T-helper 2 cell treated with Interferon-gamma antibody and Interleukin-4, amounts not matched to agents 5 μg/mL and 100 μg/mL, for 36 hours (primary cell): Measurements from ENCODE around the gene CA5A.

ENCODE experiments used
- DNase-seq: peaks from one replicate; pipeline ENCODE4 v3.0.0; 2021; ENCODE audit warnings: low spot score
- H3K27ac Mint-ChIP-seq: one replicate; pipeline ENCODE4 v1.8.0; 2021; ENCODE audit warnings: mild to moderate bottlenecking, mixed read lengths
- H3K27me3 Mint-ChIP-seq: one replicate; pipeline ENCODE4 v1.8.0; 2021; ENCODE audit warnings: low read depth, mixed read lengths
- H3K36me3 Mint-ChIP-seq: one replicate; pipeline ENCODE4 v1.8.0; 2021; ENCODE audit warnings: low read depth, mixed read lengths
- H3K4me1 Mint-ChIP-seq: one replicate; pipeline ENCODE4 v1.8.0; 2021; ENCODE audit warnings: low read depth, mixed read lengths
- H3K4me3 Mint-ChIP-seq: one replicate; pipeline ENCODE4 v1.8.0; 2022; ENCODE audit warnings: mild to moderate bottlenecking, moderate library complexity, mixed read lengths
- H3K9me3 Mint-ChIP-seq: one replicate; pipeline ENCODE4 v1.8.0; 2021; ENCODE audit warnings: mixed read lengths

Gene CA5A

DNA sequence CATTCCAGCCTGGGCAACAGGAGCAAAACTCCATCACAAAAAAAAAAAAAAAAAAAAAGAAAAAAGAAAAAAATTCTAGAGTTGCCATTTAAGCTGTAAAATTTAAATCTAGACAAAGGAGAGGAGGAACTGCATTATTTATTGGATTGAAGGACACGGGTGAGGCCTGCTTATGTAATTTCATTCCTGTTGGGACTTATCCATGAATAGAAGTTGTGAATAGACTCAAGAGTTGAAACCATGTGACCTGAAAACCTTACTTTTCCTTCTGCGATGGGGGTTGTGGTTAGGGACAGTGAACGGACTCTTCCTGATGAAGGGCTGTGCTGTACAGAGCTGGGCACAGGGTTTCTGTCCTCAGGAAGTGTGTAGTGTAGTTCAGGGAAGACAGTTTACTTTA is 37.4 kb upstream of the CA5A start:
- Mint-ChIP-seq H3K9me3 (peaks cover 34% of the 10 kb centered on the region), H3K27ac (no peak overlapping the region), H3K36me3 (peaks cover 57% of the 10 kb centered on the region), H3K4me3 (no peak overlapping the region), H3K4me1 (peaks cover 13% of the 10 kb centered on the region), H3K27me3 (no peaks in the 10 kb centered on the region)
- DNase-seq = no peak

DNA sequence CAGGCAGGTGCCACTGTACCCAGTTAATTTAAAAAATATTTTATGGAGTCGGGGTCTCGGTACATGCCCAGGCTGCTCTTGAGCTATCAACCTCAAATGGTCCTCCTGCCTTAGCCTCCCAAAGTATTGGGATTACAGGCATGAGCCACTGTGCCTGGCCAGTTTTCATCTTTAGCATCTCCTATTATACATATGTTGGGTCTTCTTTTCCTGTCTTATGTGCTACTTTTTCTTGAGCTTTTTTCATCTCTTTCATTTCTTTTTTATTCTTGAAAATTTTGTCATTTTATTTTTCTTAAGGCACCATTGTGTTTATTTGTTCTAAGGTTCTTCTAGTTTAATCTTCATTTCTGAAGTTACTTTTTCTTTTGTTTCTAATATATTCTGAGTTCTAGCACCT is 35.6 kb upstream of the CA5A start:
- no peak overlapping the region for H3K4me3 Mint-ChIP-seq
- peaks cover 34% of the 10 kb centered on the region for H3K9me3 Mint-ChIP-seq
- no peak overlapping the region for H3K27ac Mint-ChIP-seq
- no peak for DNase-seq
- peaks cover 57% of the 10 kb centered on the region for H3K36me3 Mint-ChIP-seq
- peaks cover 10% of the 10 kb centered on the region for H3K4me1 Mint-ChIP-seq
- H3K27me3 Mint-ChIP-seq = no peaks in the 10 kb centered on the region

- Mint-ChIP-seq H3K9me3 (peaks cover 34% of the 10 kb centered on the region), H3K36me3 (peaks cover 49% of the 10 kb centered on the region), H3K27ac (no peak overlapping the region), H3K4me3 (no peak overlapping the region), H3K4me1 (peaks cover 15% of the 10 kb centered on the region), H3K27me3 (no peaks in the 10 kb centered on the region)
- no peak for DNase-seq
These were observed 33.9 kb upstream of the CA5A start for GRCh38 chr16:87970186-87970585.

- Mint-ChIP-seq H3K9me3 (peaks cover 34% of the 10 kb centered on the region), H3K36me3 (peaks cover 43% of the 10 kb centered on the region), H3K4me3 (no peak overlapping the region), H3K4me1 (peaks cover 23% of the 10 kb centered on the region), H3K27ac (no peak overlapping the region), H3K27me3 (no peaks in the 10 kb centered on the region)
- DNase-seq = no peak
These were observed 32.2 kb upstream of the CA5A start for GRCh38 chr16:87968541-87968940.

DNA sequence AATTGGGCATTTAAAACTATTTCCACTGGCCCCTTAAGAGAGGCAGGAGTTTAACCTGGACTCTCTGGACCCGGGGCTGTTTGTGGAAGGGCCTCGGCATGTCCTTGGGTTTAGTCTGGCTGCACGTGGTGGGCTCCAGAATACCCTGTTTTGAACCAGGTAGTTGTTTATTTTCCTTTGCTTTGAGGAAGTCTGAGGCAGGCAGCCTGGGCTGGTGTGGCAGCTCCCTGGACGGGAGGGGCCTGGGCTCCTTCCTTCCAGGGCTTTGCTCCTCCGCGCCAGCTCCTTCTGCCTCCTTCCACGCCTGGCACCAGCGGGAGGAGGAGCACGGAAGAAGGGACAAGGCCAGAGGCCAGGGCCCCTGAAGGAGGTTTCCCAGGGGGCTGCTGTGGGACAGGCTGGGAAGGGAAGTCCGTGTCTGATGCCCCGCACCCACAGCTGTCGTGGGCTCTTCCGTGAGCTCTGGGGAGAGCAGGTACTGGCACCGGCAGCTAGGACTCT is 30.4 kb upstream of the CA5A start:
- Mint-ChIP-seq H3K27ac (no peak overlapping the region), H3K27me3 (no peaks in the 10 kb centered on the region), H3K9me3 (peaks cover 19% of the 10 kb centered on the region), H3K4me1 (peaks cover 34% of the 10 kb centered on the region), H3K4me3 (no peak overlapping the region), H3K36me3 (peaks cover 30% of the 10 kb centered on the region)
- DNase-seq = no peak

GRCh38 chr16:87966064-87966645 is 29.8 kb upstream of the CA5A start:
- H3K9me3 Mint-ChIP-seq = peaks cover 13% of the 10 kb centered on the region
- DNase-seq = no peak
- no peak overlapping the region for H3K27ac Mint-ChIP-seq
- H3K36me3 Mint-ChIP-seq = peaks cover 29% of the 10 kb centered on the region
- H3K27me3 Mint-ChIP-seq = no peaks in the 10 kb centered on the region
- peaks cover 36% of the 10 kb centered on the region for H3K4me1 Mint-ChIP-seq
- no peak overlapping the region for H3K4me3 Mint-ChIP-seq

DNA sequence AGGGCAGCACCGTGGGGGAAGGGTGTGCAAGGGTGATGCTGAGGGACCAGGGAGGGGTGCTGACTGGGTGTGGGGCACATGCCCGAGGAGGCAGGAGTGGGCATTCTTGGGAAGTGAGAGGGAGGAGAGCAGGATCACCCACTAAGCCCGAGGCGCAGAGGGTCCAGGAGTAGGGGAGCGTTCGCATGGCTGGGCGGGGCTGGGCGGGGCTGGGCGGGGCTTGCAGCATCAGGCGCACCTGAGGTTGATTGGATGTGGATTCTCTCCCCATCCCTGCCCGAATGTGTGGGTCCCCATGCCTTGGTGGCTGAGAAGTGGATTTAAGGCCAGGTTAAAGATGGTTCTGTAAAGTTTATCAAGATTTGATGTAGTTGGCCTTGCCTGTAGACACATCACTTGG is 29.1 kb upstream of the CA5A start:
- Mint-ChIP-seq H3K4me1 (peaks cover 37% of the 10 kb centered on the region), H3K36me3 (peaks cover 32% of the 10 kb centered on the region), H3K4me3 (no peak overlapping the region), H3K9me3 (peaks cover 8% of the 10 kb centered on the region), H3K27ac (peak overlapping the region; percentile 36), H3K27me3 (no peaks in the 10 kb centered on the region)
- no peak for DNase-seq

DNA sequence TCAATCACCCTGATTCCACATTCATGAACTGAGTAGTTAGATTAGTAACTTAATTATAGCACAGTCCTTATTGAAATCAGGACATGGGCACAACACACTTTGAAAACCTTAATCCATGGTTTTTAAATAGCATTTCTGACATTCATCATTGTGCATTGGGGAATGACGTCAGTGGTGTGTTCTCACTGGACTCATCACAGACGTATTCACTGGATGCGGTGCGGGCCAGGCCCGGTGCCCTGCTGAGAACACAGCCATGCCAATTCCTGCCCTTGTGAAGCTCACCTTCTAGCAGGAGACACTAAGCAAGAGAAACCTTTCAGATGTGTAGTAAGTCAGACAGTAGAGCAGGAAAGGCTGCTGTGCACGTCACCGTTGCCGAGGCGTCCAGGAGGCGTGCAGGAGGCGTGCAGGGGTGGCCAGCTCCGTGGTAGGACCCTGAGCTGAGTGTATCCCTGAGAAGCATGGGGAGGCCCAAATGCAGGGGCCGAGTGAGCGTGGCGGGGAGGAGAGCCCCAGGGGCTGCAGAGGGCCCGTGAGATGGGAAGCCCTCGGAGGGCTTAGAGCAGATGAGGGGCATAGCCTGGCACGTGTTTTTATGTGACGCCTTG is 27.8 kb upstream of the CA5A start:
- Mint-ChIP-seq H3K4me3 (no peak overlapping the region), H3K27ac (peak overlapping the region; percentile 85), H3K9me3 (no peaks in the 10 kb centered on the region), H3K36me3 (peaks cover 29% of the 10 kb centered on the region), H3K27me3 (no peaks in the 10 kb centered on the region), H3K4me1 (peaks cover 43% of the 10 kb centered on the region)
- DNase-seq = no peak

- Mint-ChIP-seq H3K9me3 (no peaks in the 10 kb centered on the region), H3K4me3 (peak overlapping the region; percentile 52)
These were observed 27.1 kb upstream of the CA5A start for GRCh38 chr16:87963400-87963799.

DNA sequence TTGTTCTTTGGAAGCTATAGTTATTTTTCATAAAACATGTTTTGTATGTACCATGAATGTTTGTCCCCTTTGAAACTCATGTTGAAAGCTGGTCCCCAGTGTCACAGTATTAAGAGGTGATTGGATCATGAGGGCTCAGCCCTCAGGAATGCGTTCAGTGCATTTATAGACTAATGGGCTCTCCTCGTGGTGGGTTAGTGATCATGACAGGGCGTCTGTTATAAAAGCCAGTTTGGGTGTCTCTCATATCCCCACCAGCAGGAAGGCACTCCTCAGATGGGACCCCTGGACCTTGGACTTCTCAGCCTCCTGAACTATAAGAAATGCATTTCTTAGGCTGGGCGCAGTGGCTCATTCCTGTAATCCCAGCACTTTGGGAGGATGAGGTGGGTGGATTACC is 25.3 kb upstream of the CA5A start:
- Mint-ChIP-seq H3K27me3 (no peaks in the 10 kb centered on the region), H3K4me1 (peaks cover 57% of the 10 kb centered on the region), H3K9me3 (no peaks in the 10 kb centered on the region), H3K4me3 (no peak overlapping the region), H3K36me3 (peaks cover 29% of the 10 kb centered on the region), H3K27ac (no peak overlapping the region)
- DNase-seq = no peak

More at GRCh38 chr16:87963400-87963799, 27.1 kb upstream of the CA5A start:
- H3K27me3 Mint-ChIP-seq = no peaks in the 10 kb centered on the region
- H3K4me1 Mint-ChIP-seq = peaks cover 45% of the 10 kb centered on the region
- peaks cover 25% of the 10 kb centered on the region for H3K36me3 Mint-ChIP-seq
- H3K27ac Mint-ChIP-seq = peak overlapping the region; percentile 85
- DNase-seq = peak; percentile 79

GRCh38 chr16:87960852-87961251 is 24.5 kb upstream of the CA5A start:
- Mint-ChIP-seq H3K27ac (no peak overlapping the region), H3K36me3 (peaks cover 27% of the 10 kb centered on the region), H3K4me3 (no peak overlapping the region), H3K4me1 (peaks cover 57% of the 10 kb centered on the region), H3K27me3 (no peaks in the 10 kb centered on the region), H3K9me3 (no peaks in the 10 kb centered on the region)
- no peak for DNase-seq

- Mint-ChIP-seq H3K27me3 (no peaks in the 10 kb centered on the region), H3K4me1 (peaks cover 61% of the 10 kb centered on the region), H3K27ac (peak overlapping the region; percentile 59), H3K36me3 (peaks cover 30% of the 10 kb centered on the region), H3K9me3 (no peaks in the 10 kb centered on the region), H3K4me3 (no peak overlapping the region)
- DNase-seq = no peak
These were observed 24.0 kb upstream of the CA5A start for GRCh38 chr16:87960296-87960695.

DNA sequence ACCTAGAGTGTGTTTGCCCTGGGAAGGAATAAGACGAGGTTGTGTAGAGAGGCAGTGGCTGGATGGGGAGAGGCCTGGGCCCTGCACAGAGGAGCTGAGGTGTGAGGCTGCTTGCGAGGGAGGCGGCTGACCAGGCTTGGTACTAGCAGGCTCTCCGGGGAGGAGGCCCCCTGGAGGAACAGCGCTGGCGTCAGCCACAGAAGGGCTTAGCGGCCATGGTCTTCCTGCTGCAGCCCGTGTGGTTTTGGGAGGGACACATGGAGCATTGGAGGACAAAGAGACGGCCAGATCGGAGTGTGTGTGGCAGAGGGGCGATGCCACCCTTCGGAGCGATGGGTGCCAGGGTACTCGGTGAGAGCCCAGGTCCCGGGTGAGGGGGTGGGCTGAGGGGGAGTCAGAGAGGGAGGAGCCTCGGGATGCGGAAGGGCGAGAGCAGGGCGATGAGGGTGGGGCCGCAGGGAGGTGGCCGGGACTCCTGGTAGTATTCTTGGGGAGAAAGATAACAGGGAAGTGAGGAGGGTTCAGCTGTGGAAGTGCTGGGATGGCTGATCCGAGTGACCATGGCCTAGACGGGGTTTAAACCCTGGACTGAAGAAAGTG is 23.2 kb upstream of the CA5A start:
- no peak for DNase-seq
- H3K4me3 Mint-ChIP-seq = peak overlapping the region; percentile 66
- no peaks in the 10 kb centered on the region for H3K9me3 Mint-ChIP-seq
- peaks cover 63% of the 10 kb centered on the region for H3K4me1 Mint-ChIP-seq
- peak overlapping the region; percentile 68 for H3K27ac Mint-ChIP-seq
- peaks cover 35% of the 10 kb centered on the region for H3K36me3 Mint-ChIP-seq
- no peaks in the 10 kb centered on the region for H3K27me3 Mint-ChIP-seq

DNA sequence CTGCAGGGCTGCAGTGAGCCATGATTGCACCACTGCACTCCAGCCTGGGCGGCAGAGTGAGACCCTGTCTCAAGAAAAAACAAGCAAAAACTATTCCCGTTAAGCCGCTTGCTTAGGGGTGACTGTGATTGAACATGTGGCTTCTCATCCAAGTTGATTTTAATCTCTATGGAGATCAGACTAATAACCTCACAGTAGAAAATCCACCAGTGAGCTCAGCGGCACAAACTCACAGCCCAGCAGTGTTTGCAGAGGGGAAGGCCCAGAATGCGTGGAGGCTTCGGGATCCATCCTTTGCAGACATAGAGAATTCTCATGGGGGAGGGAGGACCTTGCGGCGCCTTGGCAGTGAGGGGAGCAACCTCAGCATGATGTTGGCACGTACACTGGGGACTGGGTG is 22.3 kb upstream of the CA5A start:
- H3K27me3 Mint-ChIP-seq = no peaks in the 10 kb centered on the region
- H3K36me3 Mint-ChIP-seq = peaks cover 42% of the 10 kb centered on the region
- H3K9me3 Mint-ChIP-seq = no peaks in the 10 kb centered on the region
- DNase-seq = no peak
- peaks cover 68% of the 10 kb centered on the region for H3K4me1 Mint-ChIP-seq
- no peak overlapping the region for H3K27ac Mint-ChIP-seq
- H3K4me3 Mint-ChIP-seq = peak overlapping the region; percentile 8
